IMR-90 (cell line): ENCODE results near the gene ITIH5. TPM values are rescaled to one million over a fixed set of nuclear protein-coding genes. Genes with fewer than 3 reads are reported as not detected.

Experiments used
- ATAC-seq: fragments of 200-7000 bp; cut with Tn5 transposase; 2 replicates; pipeline ENCODE4 v1.9.1; 2020; ENCODE audit warnings: low read depth, mild to moderate bottlenecking, moderate library complexity
- BruUV-seq: library from RNA; stranded (reverse); fragments of 400-500 nt; replicated peaks from 2 replicates; lab custom pipeline; 2021; lab: Mats Ljungman, UMichigan
- CTCF ChIA-PET: fragments of 300-600 bp; formaldehyde crosslinking; extraction: SDS; loops from one replicate; lab custom pipeline; 2021; ENCODE audit warnings: antibody characterized with exemption; lab: Yijun Ruan, JAX
- POLR2A ChIA-PET: fragments of 300-600 bp; sonication (Branson Sonifier 250); formaldehyde crosslinking; loops from one replicate; lab custom pipeline; 2022; ENCODE audit warnings: antibody characterized with exemption; ENCODE audit not compliant: unreplicated experiment; lab: Charles Lee
- DNase-seq: peaks from one replicate; pipeline ENCODE4 v3.0.0; 2013
- H2AFZ ChIP-seq: replicated peaks from 2 replicates; pipeline ENCODE3; 2013; ENCODE audit warnings: low read length, mild to moderate bottlenecking; ENCODE audit not compliant: poor library complexity
- H2AK5ac ChIP-seq: 2 replicates; pipeline ENCODE4 v1.6.1; 2013; ENCODE audit warnings: low read depth, low read length, inconsistent platforms
- H2AK9ac ChIP-seq: replicated peaks from 2 replicates; pipeline ENCODE3; 2013; ENCODE audit warnings: mild to moderate bottlenecking, low read depth, low read length, moderate library complexity; ENCODE audit not compliant: poor library complexity
- H2BK120ac ChIP-seq: 2 replicates; pipeline ENCODE4 v1.6.1; 2013; ENCODE audit warnings: low read depth, low read length, inconsistent platforms
- H2BK15ac ChIP-seq: 3 replicates; pipeline ENCODE4 v1.6.1; 2013; ENCODE audit warnings: low read depth, low read length, inconsistent platforms
- H2BK20ac ChIP-seq: 2 replicates; pipeline ENCODE4 v1.6.1; 2013; ENCODE audit warnings: low read depth, mild to moderate bottlenecking, inconsistent platforms, low read length, moderate library complexity
- H2BK5ac ChIP-seq: 2 replicates; pipeline ENCODE4 v1.6.1; 2013; ENCODE audit warnings: mild to moderate bottlenecking, low read depth, low read length, inconsistent platforms; ENCODE audit not compliant: poor library complexity, severe bottlenecking
- H3K14ac ChIP-seq: replicated peaks from 2 replicates; pipeline ENCODE4 v1.6.1; 2013; ENCODE audit warnings: low read depth, low read length, inconsistent platforms
- H3K18ac ChIP-seq: 2 replicates; pipeline ENCODE4 v1.6.1; 2013; ENCODE audit warnings: low read depth, low read length, control low read depth
- H3K23ac ChIP-seq: 2 replicates; pipeline ENCODE4 v1.6.1; 2013; ENCODE audit warnings: low read depth, low read length, inconsistent platforms
- H3K27ac ChIP-seq: 2 replicates; pipeline ENCODE4 v1.5.1; 2013; ENCODE audit warnings: mild to moderate bottlenecking, control low read depth, low read length; ENCODE audit not compliant: insufficient read depth
- H3K27me3 ChIP-seq: 2 replicates; pipeline ENCODE4 v1.6.1; 2013; ENCODE audit warnings: low read length; ENCODE audit not compliant: control insufficient read depth, insufficient read depth
- H3K36me3 ChIP-seq: 2 replicates; pipeline ENCODE4 v1.6.1; 2013; ENCODE audit warnings: low read length, mixed read lengths; ENCODE audit not compliant: control insufficient read depth, insufficient read depth
- H3K4ac ChIP-seq: 2 replicates; pipeline ENCODE4 v1.6.1; 2013; ENCODE audit warnings: low read depth, low read length, inconsistent platforms
- H3K4me1 ChIP-seq: 2 replicates; pipeline ENCODE4 v1.6.1; 2013; ENCODE audit warnings: low read length, mixed read lengths; ENCODE audit not compliant: control insufficient read depth, insufficient read depth
- H3K4me2 ChIP-seq: 2 replicates; pipeline ENCODE4 v1.6.1; 2013; ENCODE audit warnings: low read depth, mild to moderate bottlenecking, control low read depth, low read length, moderate library complexity
- H3K4me3 ChIP-seq: 2 replicates; pipeline ENCODE4 v1.5.1; 2013; ENCODE audit warnings: low read depth, mild to moderate bottlenecking, control low read depth, low read length, moderate library complexity; ENCODE audit not compliant: insufficient read depth
- H3K56ac ChIP-seq: 2 replicates; pipeline ENCODE4 v1.6.1; 2013; ENCODE audit warnings: low read length, inconsistent platforms; ENCODE audit not compliant: insufficient read depth; ENCODE audit errors: extremely low read depth
- H3K79me1 ChIP-seq, 2 experiments: 2 replicates each; pipeline ENCODE4 v1.6.1; 2013; ENCODE audit warnings: low read length in 2 of 2, inconsistent platforms in 1 of 2, low read depth in 1 of 2
- H3K9ac ChIP-seq: 2 replicates; pipeline ENCODE4 v1.6.1; 2013; ENCODE audit warnings: low read depth, low read length, control low read depth
- H3K9me1 ChIP-seq: 2 replicates; pipeline ENCODE4 v1.6.1; 2013; ENCODE audit warnings: low read length, inconsistent platforms; ENCODE audit not compliant: insufficient read depth
- H3K9me3 ChIP-seq: 2 replicates; pipeline ENCODE4 v1.6.1; 2013; ENCODE audit warnings: low read length; ENCODE audit not compliant: control insufficient read depth, insufficient read depth
- H4K20me1 ChIP-seq: 2 replicates; pipeline ENCODE4 v1.6.1; 2013; ENCODE audit warnings: low read length, inconsistent platforms; ENCODE audit not compliant: insufficient read depth
- H4K5ac ChIP-seq: 2 replicates; pipeline ENCODE4 v1.6.1; 2013; ENCODE audit warnings: mild to moderate bottlenecking, low read depth, low read length, control low read depth
- H4K8ac ChIP-seq, 2 experiments: 2 replicates each; pipeline ENCODE4 v1.6.1; 2013; ENCODE audit warnings: low read depth in 2 of 2, low read length in 2 of 2, control low read depth in 1 of 2, inconsistent platforms in 1 of 2
- H4K91ac ChIP-seq: 2 replicates; pipeline ENCODE4 v1.6.1; 2013; ENCODE audit warnings: low read depth, low read length, inconsistent platforms; ENCODE audit not compliant: insufficient read depth
- ELK1 ChIP-seq: fragments of 150-350 bp; IDR thresholded peaks from 2 replicates; pipeline ENCODE4 v1.6.1; 2016; ENCODE audit warnings: low read depth, mild to moderate bottlenecking, low read length, moderate library complexity, borderline replicate concordance
- MAFK ChIP-seq: IDR thresholded peaks from 2 replicates; pipeline ENCODE4 v1.6.1; 2012; ENCODE audit warnings: low read depth, low read length, improper control_type of control experiment
- MAZ ChIP-seq: IDR thresholded peaks from 2 replicates; pipeline ENCODE4 v1.6.1; 2012; ENCODE audit warnings: low read depth, mild to moderate bottlenecking, low read length, improper control_type of control experiment, moderate library complexity, borderline replicate concordance
- POLR2A ChIP-seq: IDR thresholded peaks from 2 replicates; pipeline ENCODE4 v1.6.1; 2012; ENCODE audit warnings: mild to moderate bottlenecking, low read depth, low read length
- RAD21 ChIP-seq: IDR thresholded peaks from 2 replicates; pipeline ENCODE4 v1.6.1; 2012; ENCODE audit warnings: low read length, improper control_type of control experiment
- RCOR1 ChIP-seq: IDR thresholded peaks from 2 replicates; pipeline ENCODE4 v1.6.1; 2012; ENCODE audit warnings: mild to moderate bottlenecking, low read length, improper control_type of control experiment; ENCODE audit not compliant: insufficient replicate concordance
- SMC3 ChIP-seq: fragments of 150-350 bp; IDR thresholded peaks from 2 replicates; pipeline ENCODE4 v1.6.1; 2016; ENCODE audit warnings: low read depth, mild to moderate bottlenecking, antibody characterized with exemption, low read length, moderate library complexity
- USF2 ChIP-seq: fragments of 150-350 bp; IDR thresholded peaks from 2 replicates; pipeline ENCODE4 v1.6.1; 2017; ENCODE audit warnings: mild to moderate bottlenecking, antibody characterized with exemption, low read length, low read depth
- WGBS, 2 experiments: methylation state at CpG; one replicate each; pipeline versions ENCODE4 v1.1.5 to v1.1.7; 2013; ENCODE audit warnings: missing lambda C conversion rate in 2 of 2; ENCODE audit not compliant: insufficient read length in 1 of 2; ENCODE audit errors: extremely low coverage in 2 of 2; 5-methylcytosine and 5-hydroxymethylcytosine counted together
- dilution Hi-C: fragments of 300-500 bp; cut with HindIII; formaldehyde crosslinking; loops from one replicate; pipeline ENCODE4 v1.14.3; 2018; ENCODE audit warnings: low sequenced_read_pairs; ENCODE audit not compliant: unreplicated experiment
- in situ Hi-C: fragments of 300-500 bp; cut with MboI; formaldehyde crosslinking; loops from 3 replicates; pipeline ENCODE4 v1.14.3; 2019; ENCODE audit warnings: low sequenced_read_pairs, inconsistent platforms, mixed read lengths
- intact Hi-C: fragments of 100-400 bp; cut with micrococcal nuclease; formaldehyde crosslinking; loops from 2 replicates; pipeline ENCODE4 v1.10.0; 2022
- polyA plus RNA-seq, 3 experiments: library from polyadenylated mRNA; depleted of rRNA; stranded (reverse); fragments of >200 nt; gene quantifications; 2 replicates each; pipeline ENCODE4 v1.2.3, GENCODE V29; 2012; ENCODE audit warnings: low replicate concordance in 1 of 3
- total RNA-seq: library from RNA; depleted of rRNA; stranded (reverse); fragments of >200 nt; gene quantifications from 2 replicates; pipeline ENCODE4 v1.2.3, GENCODE V29; 2012

The ITIH5 gene
- total and polyA plus RNA-seq, 2 of the 4 experiments (the other 2 are of a cell fraction), result under 0.01 to 0.07 TPM

- TF ChIP-seq POLR2A, result no peak
These were observed 41.3 kb upstream of the ITIH5 start (continued) for GRCh38 chr10:7707858-7708622.

- Histone ChIP-seq H4K5ac (no peak overlapping the region), H3K23ac (no peak overlapping the region), H3K79me1 (no peaks in the 10 kb centered on the region), H2AK9ac (no peak overlapping the region), H3K56ac (no peak overlapping the region), H3K14ac (no peak overlapping the region), H3K4me2 (no peak overlapping the region), H3K27ac (no peak overlapping the region), H3K18ac (no peak overlapping the region), H2AK5ac (no peak overlapping the region), H2BK5ac (no peak overlapping the region), H3K36me3 (no peaks in the 10 kb centered on the region), H3K9ac (no peak overlapping the region), H3K4me3 (no peak overlapping the region), H3K27me3 (no peaks in the 10 kb centered on the region; the same call in 1 of the 2 replicates), H2BK120ac (no peak overlapping the region), H3K4ac (no peak overlapping the region), H3K4me1 (no peaks in the 10 kb centered on the region), H3K9me1 (no peaks in the 10 kb centered on the region), H4K8ac (no peak overlapping the region), H4K91ac (no peak overlapping the region), H3K9me3 (no peaks in the 10 kb centered on the region), H2BK15ac (no peak overlapping the region), H4K20me1 (no peaks in the 10 kb centered on the region), H2BK20ac (no peak overlapping the region), H2AFZ (no peak overlapping the region)
- intact Hi-C loops, result no loop called here
- dilution Hi-C loops, result no loop called here
- no TSS peak for BruUV-seq
- ChIA-PET POLR2A (no interaction called here), CTCF (interaction anchor here (0.9 kb wide), 1 partner anchor 10 kb away, joined by 3 read pairs; no protein-coding TSS in a partner anchor)
- ATAC-seq (no peak), DNase-seq (no peak)
- WGBS, 2 experiments, result no CpG with 5 or more reads among the region's 4 CpGs
- TF ChIP-seq RAD21, result no peak
- TF ChIP-seq USF2, result no peak
- no peak for TF ChIP-seq POLR2A
- TF ChIP-seq MAFK, result no peak
- TF ChIP-seq RCOR1, result no peak
- TF ChIP-seq ELK1, result no peak
- no peak for TF ChIP-seq MAZ
- TF ChIP-seq SMC3, result no peak
- in situ Hi-C loops, result no loop called here
These were observed 40.3 kb upstream of the ITIH5 start for GRCh38 chr10:7707102-7707501.
